ENCODE measurements around the gene MYLIP.

GRCh38 chr6:16183187-16183664, 54.3 kb downstream of the MYLIP start:
- TF ChIP-seq, protein P1, sequence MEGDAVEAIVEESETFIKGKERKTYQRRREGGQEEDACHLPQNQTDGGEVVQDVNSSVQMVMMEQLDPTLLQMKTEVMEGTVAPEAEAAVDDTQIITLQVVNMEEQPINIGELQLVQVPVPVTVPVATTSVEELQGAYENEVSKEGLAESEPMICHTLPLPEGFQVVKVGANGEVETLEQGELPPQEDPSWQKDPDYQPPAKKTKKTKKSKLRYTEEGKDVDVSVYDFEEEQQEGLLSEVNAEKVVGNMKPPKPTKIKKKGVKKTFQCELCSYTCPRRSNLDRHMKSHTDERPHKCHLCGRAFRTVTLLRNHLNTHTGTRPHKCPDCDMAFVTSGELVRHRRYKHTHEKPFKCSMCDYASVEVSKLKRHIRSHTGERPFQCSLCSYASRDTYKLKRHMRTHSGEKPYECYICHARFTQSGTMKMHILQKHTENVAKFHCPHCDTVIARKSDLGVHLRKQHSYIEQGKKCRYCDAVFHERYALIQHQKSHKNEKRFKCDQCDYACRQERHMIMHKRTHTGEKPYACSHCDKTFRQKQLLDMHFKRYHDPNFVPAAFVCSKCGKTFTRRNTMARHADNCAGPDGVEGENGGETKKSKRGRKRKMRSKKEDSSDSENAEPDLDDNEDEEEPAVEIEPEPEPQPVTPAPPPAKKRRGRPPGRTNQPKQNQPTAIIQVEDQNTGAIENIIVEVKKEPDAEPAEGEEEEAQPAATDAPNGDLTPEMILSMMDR (conservative IDR thresholded peaks at IDR 0.05 in 1 of 2, IDR thresholded peaks at IDR 0.05 in 1 of 2; ENCODE audit: extremely low read depth in 1 of 2, insufficient read depth in 1 of 2, low read depth in 1 of 2, low read length in 2 of 2): peak; percentile 61 to 63
- TF ChIP-seq EZH2 (IDR thresholded peaks at IDR 0.05; ENCODE audit: borderline replicate concordance, low read length): no peak
